ENCODE measurements around the gene TMX3. TPM values are rescaled to one million over a fixed set of nuclear protein-coding genes. Genes with fewer than 3 reads are reported as not detected.

Gene TMX3
- total RNA-seq, 1 donor from 2014 or later: 89.6 TPM

DNA sequence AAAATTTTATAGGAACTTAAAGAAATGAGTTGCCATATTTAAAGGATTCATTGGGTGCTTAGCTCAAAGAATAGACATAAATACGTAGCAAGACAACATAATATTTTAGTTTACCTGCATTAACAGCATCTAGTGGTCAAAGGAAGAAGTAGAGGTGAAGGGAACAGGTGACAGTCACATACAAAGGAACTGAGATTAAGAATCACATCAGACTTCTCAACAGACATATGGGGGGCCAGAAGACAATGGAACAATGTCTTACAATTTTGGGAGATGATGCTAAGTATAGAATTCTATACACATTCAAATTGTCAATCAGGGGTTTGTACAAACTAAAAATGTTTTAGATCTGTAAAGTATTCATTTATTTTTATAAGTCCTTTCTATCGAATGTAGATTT is 44.4 kb upstream of the TMX3 start:
- peaks cover 3% of the 10 kb centered on the region for H3K4me1 Mint-ChIP-seq

DNA sequence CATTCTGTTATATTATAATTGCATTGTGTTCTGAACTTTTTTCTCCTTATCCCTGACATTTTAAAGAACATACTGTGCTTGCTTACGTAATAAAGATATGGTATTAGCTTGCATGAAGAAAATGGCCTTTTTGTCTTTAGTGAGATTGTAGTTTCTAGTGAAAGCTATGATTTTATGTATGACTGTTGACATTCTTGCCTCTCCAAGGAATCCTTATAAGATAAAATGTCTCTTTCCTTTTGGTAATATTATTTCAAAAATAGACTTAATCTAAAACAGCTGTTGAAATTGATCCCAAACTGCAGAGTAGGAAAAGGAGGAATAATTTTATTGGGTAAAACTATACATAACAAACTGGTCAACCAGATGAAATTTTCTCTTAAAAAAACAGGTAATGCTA is 42.2 kb upstream of the TMX3 start:
- Mint-ChIP-seq H3K36me3 (peaks cover 3% of the 10 kb centered on the region), H3K4me3 (no peak overlapping the region), H3K27ac (no peak overlapping the region), H3K27me3 (ENCODE audit: insufficient read depth, low read depth) (no peaks in the 10 kb centered on the region), H3K4me1 (no peaks in the 10 kb centered on the region), H3K9me3 (peaks cover 12% of the 10 kb centered on the region)
- Histone ChIP-seq H3F3A (ENCODE audit: low read depth) (no peaks in the 10 kb centered on the region), H3K9me3 (ENCODE audit: low read depth) (no peaks in the 10 kb centered on the region), H3K27me3 (no peaks in the 10 kb centered on the region), H3K4me2 (no peak overlapping the region), H3K4me3 (no peak overlapping the region), H3K4me1 (no peaks in the 10 kb centered on the region), H3K9ac (no peak overlapping the region), H2AFZ (replicated peaks) (no peak overlapping the region), H3K36me3 (no peaks in the 10 kb centered on the region), H4K20me1 (ENCODE audit: low read depth) (no peaks in the 10 kb centered on the region), H3K79me2 (ENCODE audit: low read depth) (no peaks in the 10 kb centered on the region), H3K27ac (no peak overlapping the region)
- TF ChIP-seq EZH2phosphoT487 (IDR thresholded peaks at IDR 0.05) (no peak), EZH2 (IDR thresholded peaks at IDR 0.05) (no peak)
- TF ChIP-seq, protein P1, sequence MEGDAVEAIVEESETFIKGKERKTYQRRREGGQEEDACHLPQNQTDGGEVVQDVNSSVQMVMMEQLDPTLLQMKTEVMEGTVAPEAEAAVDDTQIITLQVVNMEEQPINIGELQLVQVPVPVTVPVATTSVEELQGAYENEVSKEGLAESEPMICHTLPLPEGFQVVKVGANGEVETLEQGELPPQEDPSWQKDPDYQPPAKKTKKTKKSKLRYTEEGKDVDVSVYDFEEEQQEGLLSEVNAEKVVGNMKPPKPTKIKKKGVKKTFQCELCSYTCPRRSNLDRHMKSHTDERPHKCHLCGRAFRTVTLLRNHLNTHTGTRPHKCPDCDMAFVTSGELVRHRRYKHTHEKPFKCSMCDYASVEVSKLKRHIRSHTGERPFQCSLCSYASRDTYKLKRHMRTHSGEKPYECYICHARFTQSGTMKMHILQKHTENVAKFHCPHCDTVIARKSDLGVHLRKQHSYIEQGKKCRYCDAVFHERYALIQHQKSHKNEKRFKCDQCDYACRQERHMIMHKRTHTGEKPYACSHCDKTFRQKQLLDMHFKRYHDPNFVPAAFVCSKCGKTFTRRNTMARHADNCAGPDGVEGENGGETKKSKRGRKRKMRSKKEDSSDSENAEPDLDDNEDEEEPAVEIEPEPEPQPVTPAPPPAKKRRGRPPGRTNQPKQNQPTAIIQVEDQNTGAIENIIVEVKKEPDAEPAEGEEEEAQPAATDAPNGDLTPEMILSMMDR (IDR thresholded peaks at IDR 0.05): no peak
- DNase-seq (ENCODE audit: low spot score): no peak

More for the DNA sequence above, 44.4 kb upstream of the TMX3 start:
- no peaks in the 10 kb centered on the region for H3K36me3 ChIP-seq
- Mint-ChIP-seq H3K36me3 (peaks cover 3% of the 10 kb centered on the region), H3K27ac (no peak overlapping the region), H3K4me3 (no peak overlapping the region), H3K27me3 (ENCODE audit: insufficient read depth, low read depth) (no peaks in the 10 kb centered on the region), H3K9me3 (peaks cover 12% of the 10 kb centered on the region)
- no peaks in the 10 kb centered on the region for H3K9me3 ChIP-seq (ENCODE audit: low read depth)
- no peak overlapping the region for H3K4me3 ChIP-seq
- H3F3A ChIP-seq (ENCODE audit: low read depth): no peaks in the 10 kb centered on the region
- H3K9ac ChIP-seq: no peak overlapping the region
- no peak overlapping the region for H2AFZ ChIP-seq (replicated peaks)
- no peaks in the 10 kb centered on the region for H3K4me1 ChIP-seq
- DNase-seq (ENCODE audit: low spot score): no peak
- TF ChIP-seq, protein P1 (IDR thresholded peaks at IDR 0.05): no peak
- TF ChIP-seq EZH2phosphoT487 (IDR thresholded peaks at IDR 0.05) (no peak), EZH2 (IDR thresholded peaks at IDR 0.05) (no peak)
- H3K27ac ChIP-seq: no peak overlapping the region
- no peak overlapping the region for H3K4me2 ChIP-seq
- H4K20me1 ChIP-seq (ENCODE audit: low read depth): no peaks in the 10 kb centered on the region
- no peaks in the 10 kb centered on the region for H3K27me3 ChIP-seq
- H3K79me2 ChIP-seq (ENCODE audit: low read depth): no peaks in the 10 kb centered on the region

DNA sequence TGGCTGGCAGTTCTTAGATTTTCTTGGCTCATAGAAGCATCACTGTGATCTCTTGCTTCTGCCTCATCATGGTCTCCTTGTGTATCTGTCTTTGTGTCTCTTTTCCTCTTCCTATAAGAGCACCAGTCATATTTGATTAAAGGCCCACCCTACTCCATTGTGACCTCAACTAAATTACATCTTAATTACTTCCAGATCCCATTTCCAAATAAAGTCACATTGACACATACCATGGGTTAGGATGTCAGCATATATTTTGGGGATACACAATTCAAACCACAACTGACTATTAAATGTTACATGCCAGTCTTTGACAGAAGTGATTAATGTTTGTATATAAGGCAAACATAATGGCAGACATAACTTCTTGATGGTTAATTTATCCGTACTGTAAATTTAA is 27.3 kb upstream of the TMX3 start:
- no peaks in the 10 kb centered on the region for H3F3A ChIP-seq (ENCODE audit: low read depth)
- H3K27me3 ChIP-seq: no peaks in the 10 kb centered on the region
- no peak overlapping the region for H3K9ac ChIP-seq
- H3K79me2 ChIP-seq (ENCODE audit: low read depth): no peaks in the 10 kb centered on the region
- peaks cover 7% of the 10 kb centered on the region for H3K4me1 ChIP-seq
- H3K4me1 Mint-ChIP-seq: no peaks in the 10 kb centered on the region
- H4K20me1 ChIP-seq (ENCODE audit: low read depth): no peaks in the 10 kb centered on the region
- H3K4me3 Mint-ChIP-seq: no peak overlapping the region
- no peaks in the 10 kb centered on the region for H3K9me3 Mint-ChIP-seq
- DNase-seq (ENCODE audit: low spot score): no peak
- H3K9me3 ChIP-seq (ENCODE audit: low read depth): no peaks in the 10 kb centered on the region
- H3K27ac Mint-ChIP-seq: no peak overlapping the region
- H3K27ac ChIP-seq: no peak overlapping the region
- TF ChIP-seq, protein P1 (IDR thresholded peaks at IDR 0.05): no peak
- TF ChIP-seq EZH2 (IDR thresholded peaks at IDR 0.05): no peak
- TF ChIP-seq EZH2phosphoT487 (IDR thresholded peaks at IDR 0.05): no peak
- no peak overlapping the region for H2AFZ ChIP-seq (replicated peaks)
- H3K36me3 ChIP-seq: no peaks in the 10 kb centered on the region
- no peaks in the 10 kb centered on the region for H3K36me3 Mint-ChIP-seq
- no peak overlapping the region for H3K4me2 ChIP-seq
- H3K27me3 Mint-ChIP-seq (ENCODE audit: insufficient read depth, low read depth): no peaks in the 10 kb centered on the region
- no peak overlapping the region for H3K4me3 ChIP-seq

All from neural progenitor cell (in vitro differentiated cells).